ENCODE data around the gene C2CD2L.
A peak's percentile ranks its signal among the peaks of the same experiment; 100 is the strongest.

The C2CD2L gene

DNA sequence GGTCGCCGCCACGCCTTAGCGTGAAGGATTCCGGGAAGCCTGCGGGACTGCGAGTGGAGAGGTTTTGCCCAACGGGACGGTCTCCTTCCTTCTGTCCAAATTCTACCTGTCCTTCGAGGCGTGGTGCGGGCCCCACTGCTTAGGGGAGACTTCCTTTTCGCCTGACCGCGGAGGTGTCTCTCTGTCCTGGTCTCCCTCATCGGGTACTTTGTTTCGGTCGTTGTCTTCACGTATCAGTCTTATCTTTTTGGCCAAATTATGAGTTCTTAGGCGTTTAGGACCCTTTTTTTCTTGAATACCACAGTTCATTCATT, 14.6 kb downstream of the C2CD2L start:
- TF ChIP-seq, protein P1, sequence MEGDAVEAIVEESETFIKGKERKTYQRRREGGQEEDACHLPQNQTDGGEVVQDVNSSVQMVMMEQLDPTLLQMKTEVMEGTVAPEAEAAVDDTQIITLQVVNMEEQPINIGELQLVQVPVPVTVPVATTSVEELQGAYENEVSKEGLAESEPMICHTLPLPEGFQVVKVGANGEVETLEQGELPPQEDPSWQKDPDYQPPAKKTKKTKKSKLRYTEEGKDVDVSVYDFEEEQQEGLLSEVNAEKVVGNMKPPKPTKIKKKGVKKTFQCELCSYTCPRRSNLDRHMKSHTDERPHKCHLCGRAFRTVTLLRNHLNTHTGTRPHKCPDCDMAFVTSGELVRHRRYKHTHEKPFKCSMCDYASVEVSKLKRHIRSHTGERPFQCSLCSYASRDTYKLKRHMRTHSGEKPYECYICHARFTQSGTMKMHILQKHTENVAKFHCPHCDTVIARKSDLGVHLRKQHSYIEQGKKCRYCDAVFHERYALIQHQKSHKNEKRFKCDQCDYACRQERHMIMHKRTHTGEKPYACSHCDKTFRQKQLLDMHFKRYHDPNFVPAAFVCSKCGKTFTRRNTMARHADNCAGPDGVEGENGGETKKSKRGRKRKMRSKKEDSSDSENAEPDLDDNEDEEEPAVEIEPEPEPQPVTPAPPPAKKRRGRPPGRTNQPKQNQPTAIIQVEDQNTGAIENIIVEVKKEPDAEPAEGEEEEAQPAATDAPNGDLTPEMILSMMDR (conservative IDR thresholded peaks at IDR 0.05; ENCODE audit: low read depth, low read length) = no peak
- Histone ChIP-seq H3K9ac (peak overlapping the region; percentile 50; the same call in 1 of the 2 replicates), H3K79me2 (ENCODE audit: insufficient read depth, low read depth) (peaks cover 14% of the 10 kb centered on the region; the same call in 1 of the 2 replicates), H3K4me1 (ENCODE audit: low read depth, poor library complexity, severe bottlenecking) (peaks cover 22% of the 10 kb centered on the region), H4K20me1 (ENCODE audit: insufficient read depth) (no peaks in the 10 kb centered on the region), H3K27me3 (ENCODE audit: insufficient read depth, low read depth) (no peaks in the 10 kb centered on the region), H2AFZ (ENCODE audit: low read depth) (peak overlapping the region; percentile 61; the same call in 1 of the 2 replicates), H3K4me2 (peak overlapping the region; percentile 86), H3K4me3 (IDR thresholded peaks at IDR 0.05; ENCODE audit: insufficient read depth, low read depth, low read length) (no peak overlapping the region), H3K27ac (no peak overlapping the region), H3K36me3 (ENCODE audit: insufficient read depth) (no peaks in the 10 kb centered on the region)

DNA sequence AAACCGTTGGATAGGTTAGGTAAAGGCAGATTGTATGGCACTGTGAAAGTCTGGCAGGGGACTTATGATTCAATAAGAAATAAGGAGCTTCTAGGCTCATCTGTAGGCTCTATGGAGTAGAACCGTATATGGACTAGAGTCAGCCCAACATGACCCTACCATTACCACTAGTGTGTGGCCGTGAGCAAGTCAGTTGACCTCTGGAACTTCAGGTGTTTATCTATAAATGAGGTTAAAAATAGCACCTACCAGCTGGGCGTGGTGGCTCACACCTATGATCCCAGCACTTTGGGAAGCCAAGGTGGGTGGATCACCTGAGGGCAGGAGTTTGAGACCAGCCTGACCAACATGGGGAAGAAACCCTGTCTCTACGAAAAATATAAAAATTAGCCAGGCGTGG, 18.7 kb downstream of the C2CD2L start:
- Histone ChIP-seq H2AFZ (ENCODE audit: low read depth) (no peak overlapping the region), H3K27ac (no peak overlapping the region), H3K4me3 (IDR thresholded peaks at IDR 0.05; ENCODE audit: insufficient read depth, low read depth, low read length) (no peak overlapping the region), H3K27me3 (ENCODE audit: insufficient read depth, low read depth) (no peaks in the 10 kb centered on the region), H3K36me3 (ENCODE audit: insufficient read depth) (no peaks in the 10 kb centered on the region), H3K9ac (no peak overlapping the region), H3K4me2 (no peak overlapping the region), H3K4me1 (ENCODE audit: low read depth, poor library complexity, severe bottlenecking) (peaks cover 5% of the 10 kb centered on the region), H3K79me2 (ENCODE audit: insufficient read depth, low read depth) (peaks cover 14% of the 10 kb centered on the region; the same call in 1 of the 2 replicates), H4K20me1 (ENCODE audit: insufficient read depth) (no peaks in the 10 kb centered on the region)
- TF ChIP-seq, protein P1 (conservative IDR thresholded peaks at IDR 0.05; ENCODE audit: low read depth, low read length) = no peak

DNA sequence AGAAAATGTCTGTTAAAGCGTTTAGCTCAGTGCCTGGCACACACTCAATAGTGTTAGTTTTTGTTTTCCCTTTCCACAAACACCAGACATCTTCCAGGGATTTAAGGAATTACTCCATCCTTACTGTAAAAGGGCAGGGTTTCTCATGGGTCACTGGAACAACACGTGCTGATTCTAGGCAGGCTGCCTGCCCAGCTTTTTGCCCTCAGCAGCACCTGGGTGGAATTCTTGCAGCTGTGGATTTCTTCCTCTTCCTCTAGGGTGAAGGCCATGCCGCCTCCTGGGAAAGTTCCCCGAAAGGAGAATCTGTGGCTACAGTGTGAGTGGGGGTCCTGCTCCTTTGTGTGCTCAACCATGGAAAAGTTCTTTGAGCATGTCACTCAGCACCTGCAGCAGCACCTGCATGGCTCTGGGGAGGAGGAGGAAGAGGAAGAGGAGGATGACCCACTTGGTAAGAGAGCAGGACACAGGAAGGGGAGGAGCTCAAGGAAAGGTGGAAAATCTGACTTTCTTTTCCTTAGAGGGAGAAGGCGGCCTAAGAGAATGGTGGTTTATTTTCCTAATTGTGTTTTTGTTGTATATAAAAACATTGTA, 19.6 kb downstream of the C2CD2L start:
- Histone ChIP-seq H3K36me3 (ENCODE audit: insufficient read depth) (no peaks in the 10 kb centered on the region), H2AFZ (ENCODE audit: low read depth) (no peak overlapping the region), H3K4me1 (ENCODE audit: low read depth, poor library complexity, severe bottlenecking) (peaks cover 5% of the 10 kb centered on the region), H3K27me3 (ENCODE audit: insufficient read depth, low read depth) (no peaks in the 10 kb centered on the region), H3K4me2 (no peak overlapping the region), H4K20me1 (ENCODE audit: insufficient read depth) (no peaks in the 10 kb centered on the region), H3K4me3 (IDR thresholded peaks at IDR 0.05; ENCODE audit: insufficient read depth, low read depth, low read length) (no peak overlapping the region), H3K79me2 (ENCODE audit: insufficient read depth, low read depth) (peaks cover 11% of the 10 kb centered on the region; the same call in 1 of the 2 replicates), H3K9ac (no peak overlapping the region), H3K27ac (no peak overlapping the region)
- TF ChIP-seq, protein P1 (conservative IDR thresholded peaks at IDR 0.05; ENCODE audit: low read depth, low read length) = no peak

DNA sequence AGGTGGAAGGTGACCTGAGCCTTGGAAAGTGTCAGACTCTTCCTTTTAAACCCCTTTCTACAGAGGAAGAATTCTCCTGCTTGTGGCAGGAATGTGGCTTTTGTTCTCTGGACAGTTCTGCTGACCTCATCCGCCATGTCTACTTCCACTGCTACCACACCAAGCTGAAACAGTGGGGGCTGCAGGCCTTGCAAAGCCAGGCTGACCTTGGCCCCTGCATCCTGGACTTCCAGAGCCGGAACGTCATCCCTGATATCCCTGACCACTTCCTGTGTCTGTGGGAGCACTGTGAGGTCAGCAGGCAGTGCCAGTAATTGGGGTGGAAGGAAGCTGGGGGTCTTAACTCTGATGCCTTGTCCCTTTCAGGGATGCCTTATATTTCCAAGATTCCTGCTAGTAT, 23.5 kb downstream of the C2CD2L start:
- H3K4me2 ChIP-seq = no peak overlapping the region
- H3K9ac ChIP-seq = no peak overlapping the region
- H3K27me3 ChIP-seq (ENCODE audit: insufficient read depth, low read depth) = no peaks in the 10 kb centered on the region
- no peaks in the 10 kb centered on the region for H4K20me1 ChIP-seq (ENCODE audit: insufficient read depth)
- no peaks in the 10 kb centered on the region for H3K79me2 ChIP-seq (ENCODE audit: insufficient read depth, low read depth)
- H3K4me3 ChIP-seq (IDR thresholded peaks at IDR 0.05; ENCODE audit: insufficient read depth, low read depth, low read length) = no peak overlapping the region
- H3K36me3 ChIP-seq (ENCODE audit: insufficient read depth) = no peaks in the 10 kb centered on the region
- no peaks in the 10 kb centered on the region for H3K4me1 ChIP-seq (ENCODE audit: low read depth, poor library complexity, severe bottlenecking)
- TF ChIP-seq, protein P1 (conservative IDR thresholded peaks at IDR 0.05; ENCODE audit: low read depth, low read length) = no peak
- H2AFZ ChIP-seq (ENCODE audit: low read depth) = no peak overlapping the region
- H3K27ac ChIP-seq = no peak overlapping the region

Measured in KMS-11 (cell line).